Neural progenitor cell (in vitro differentiated cells): ENCODE data around the gene SLAIN2. TPM values are rescaled to one million over a fixed set of nuclear protein-coding genes. Genes with fewer than 3 reads are reported as not detected.

Experiments used
- DNase-seq: peaks from one replicate; pipeline ENCODE4 v3.0.0-alpha.2; 2016; ENCODE audit warnings: low spot score
- H2AFZ ChIP-seq: fragments of 200-600 bp; sonication (generic); replicated peaks from 2 replicates; pipeline ENCODE4 v1.6.1; 2016; ENCODE audit warnings: antibody characterized with exemption
- H3F3A ChIP-seq: fragments of 200-600 bp; sonication (generic); 2 replicates; pipeline ENCODE4 v1.6.1; 2016; ENCODE audit warnings: antibody characterized with exemption, low read depth
- H3K27ac ChIP-seq: fragments of 200-600 bp; sonication (generic); 2 replicates; pipeline ENCODE4 v1.5.1; 2016; ENCODE audit warnings: mild to moderate bottlenecking
- H3K27me3 ChIP-seq: fragments of 200-600 bp; sonication (generic); 2 replicates; pipeline ENCODE4 v1.6.1; 2016; ENCODE audit warnings: mild to moderate bottlenecking, moderate library complexity
- H3K36me3 ChIP-seq: fragments of 200-600 bp; sonication (generic); 2 replicates; pipeline ENCODE4 v1.5.1; 2016
- H3K4me1 ChIP-seq: fragments of 200-600 bp; sonication (generic); 2 replicates; pipeline ENCODE4 v1.6.1; 2016; ENCODE audit warnings: mixed run types
- H3K4me2 ChIP-seq: fragments of 200-600 bp; sonication (generic); 2 replicates; pipeline ENCODE4 v1.6.1; 2016
- H3K4me3 ChIP-seq: fragments of 200-600 bp; sonication (generic); 2 replicates; pipeline ENCODE4 v1.5.1; 2016
- H3K79me2 ChIP-seq: fragments of 200-600 bp; sonication (generic); 2 replicates; pipeline ENCODE4 v1.6.1; 2016; ENCODE audit warnings: low read depth
- H3K9ac ChIP-seq: fragments of 200-600 bp; sonication (generic); 2 replicates; pipeline ENCODE4 v1.6.1; 2016
- H3K9me3 ChIP-seq: fragments of 200-600 bp; sonication (generic); 2 replicates; pipeline ENCODE4 v1.5.1; 2016; ENCODE audit warnings: low read depth
- H4K20me1 ChIP-seq: fragments of 200-600 bp; sonication (generic); 2 replicates; pipeline ENCODE4 v1.6.1; 2016; ENCODE audit warnings: low read depth
- H3K27ac Mint-ChIP-seq: 3 replicates; pipeline ENCODE4 v1.8.0; 2021; ENCODE audit warnings: mixed read lengths
- H3K27me3 Mint-ChIP-seq: 2 replicates; pipeline ENCODE4 v1.8.0; 2022; ENCODE audit warnings: low read depth, mild to moderate bottlenecking, inconsistent platforms, moderate library complexity, mixed read lengths; ENCODE audit not compliant: insufficient read depth
- H3K36me3 Mint-ChIP-seq: 3 replicates; pipeline ENCODE4 v1.8.0; 2021; ENCODE audit warnings: mixed read lengths
- H3K4me1 Mint-ChIP-seq: 3 replicates; pipeline ENCODE4 v1.8.0; 2021; ENCODE audit warnings: mixed read lengths
- H3K4me3 Mint-ChIP-seq: 3 replicates; pipeline ENCODE4 v1.8.0; 2021; ENCODE audit warnings: mild to moderate bottlenecking, moderate library complexity, mixed read lengths
- H3K9me3 Mint-ChIP-seq: 3 replicates; pipeline ENCODE4 v1.8.0; 2020; ENCODE audit warnings: mixed read lengths
- EZH2 ChIP-seq: fragments of 200-600 bp; sonication (generic); IDR thresholded peaks from 2 replicates; pipeline ENCODE4 v1.6.1; 2017; ENCODE audit warnings: antibody characterized with exemption, mild to moderate bottlenecking, moderate library complexity
- EZH2phosphoT487 ChIP-seq: fragments of 200-600 bp; sonication (generic); IDR thresholded peaks from 2 replicates; pipeline ENCODE4 v1.6.1; 2017; ENCODE audit warnings: antibody characterized with exemption
- total RNA-seq: library from RNA; depleted of rRNA; stranded (reverse); fragments of >200 nt; gene quantifications from 2 replicates; pipeline ENCODE4 v1.2.3, GENCODE V29; 2015; ENCODE audit warnings: low replicate concordance
- TF ChIP-seq, protein P1 (sequence below): fragments of 200-600 bp; sonication (generic); IDR thresholded peaks from 2 replicates; pipeline ENCODE4 v1.5.1; 2017; ENCODE audit warnings: antibody characterized with exemption, mild to moderate bottlenecking

The SLAIN2 gene
- total RNA-seq, 1 donor from 2014 or later = 25.4 TPM

DNA sequence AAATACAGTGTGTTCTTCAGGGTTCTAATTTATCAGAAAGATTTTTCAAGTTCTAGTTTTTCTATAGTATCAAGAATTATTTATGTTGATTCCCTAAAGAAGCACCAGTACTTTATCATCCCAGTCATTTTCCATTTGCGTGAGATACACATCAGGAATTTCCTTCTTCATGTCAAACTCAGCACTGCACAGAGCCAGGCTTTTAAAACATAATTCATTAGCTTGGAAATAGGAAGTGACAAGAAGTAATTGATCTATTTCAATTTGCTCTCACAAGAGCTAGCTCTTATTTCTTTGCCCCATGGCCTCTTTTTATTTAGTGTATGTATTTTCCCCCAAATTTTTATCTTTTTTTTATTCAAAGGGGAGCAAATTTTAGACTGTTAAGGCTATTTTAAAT, 128.8 kb downstream of the SLAIN2 start:
- H3K4me3 Mint-ChIP-seq = peak overlapping the region; percentile 19
- Histone ChIP-seq H3K4me1 (no peaks in the 10 kb centered on the region), H2AFZ (no peak overlapping the region), H3K27ac (no peak overlapping the region), H3K9ac (no peak overlapping the region), H4K20me1 (no peaks in the 10 kb centered on the region), H3K36me3 (no peaks in the 10 kb centered on the region), H3K79me2 (no peaks in the 10 kb centered on the region), H3K4me3 (no peak overlapping the region), H3K4me2 (no peak overlapping the region), H3F3A (no peaks in the 10 kb centered on the region), H3K9me3 (no peaks in the 10 kb centered on the region), H3K27me3 (no peaks in the 10 kb centered on the region)
- TF ChIP-seq EZH2phosphoT487 (no peak), EZH2 (no peak)
- TF ChIP-seq, protein P1, sequence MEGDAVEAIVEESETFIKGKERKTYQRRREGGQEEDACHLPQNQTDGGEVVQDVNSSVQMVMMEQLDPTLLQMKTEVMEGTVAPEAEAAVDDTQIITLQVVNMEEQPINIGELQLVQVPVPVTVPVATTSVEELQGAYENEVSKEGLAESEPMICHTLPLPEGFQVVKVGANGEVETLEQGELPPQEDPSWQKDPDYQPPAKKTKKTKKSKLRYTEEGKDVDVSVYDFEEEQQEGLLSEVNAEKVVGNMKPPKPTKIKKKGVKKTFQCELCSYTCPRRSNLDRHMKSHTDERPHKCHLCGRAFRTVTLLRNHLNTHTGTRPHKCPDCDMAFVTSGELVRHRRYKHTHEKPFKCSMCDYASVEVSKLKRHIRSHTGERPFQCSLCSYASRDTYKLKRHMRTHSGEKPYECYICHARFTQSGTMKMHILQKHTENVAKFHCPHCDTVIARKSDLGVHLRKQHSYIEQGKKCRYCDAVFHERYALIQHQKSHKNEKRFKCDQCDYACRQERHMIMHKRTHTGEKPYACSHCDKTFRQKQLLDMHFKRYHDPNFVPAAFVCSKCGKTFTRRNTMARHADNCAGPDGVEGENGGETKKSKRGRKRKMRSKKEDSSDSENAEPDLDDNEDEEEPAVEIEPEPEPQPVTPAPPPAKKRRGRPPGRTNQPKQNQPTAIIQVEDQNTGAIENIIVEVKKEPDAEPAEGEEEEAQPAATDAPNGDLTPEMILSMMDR = no peak
- DNase-seq = no peak
- peak overlapping the region; percentile 74 for H3K27ac Mint-ChIP-seq
- H3K27me3 Mint-ChIP-seq = peaks cover under 1% of the 10 kb centered on the region
- H3K36me3 Mint-ChIP-seq = no peaks in the 10 kb centered on the region
- H3K9me3 Mint-ChIP-seq = peaks cover 2% of the 10 kb centered on the region
- peaks cover 20% of the 10 kb centered on the region for H3K4me1 Mint-ChIP-seq

DNA sequence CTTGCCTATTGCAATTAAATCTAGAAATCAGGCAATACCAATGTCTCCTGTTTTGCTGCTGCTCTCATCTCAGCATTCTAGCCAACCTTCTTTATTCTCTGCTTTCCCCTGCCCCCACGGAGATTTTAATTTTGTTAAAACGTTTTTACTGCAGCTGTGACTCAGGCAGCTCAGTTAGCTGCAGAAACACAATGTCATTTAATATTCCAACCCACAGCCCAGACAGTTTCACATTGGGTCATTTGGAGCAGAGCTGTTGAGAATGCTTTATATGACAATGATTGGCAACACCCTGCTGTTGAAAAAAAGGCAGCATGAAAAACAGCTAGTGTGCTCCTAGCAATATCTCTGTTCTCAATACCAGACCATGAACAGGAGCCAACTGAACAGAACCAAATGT, 129.2 kb downstream of the SLAIN2 start:
- Mint-ChIP-seq H3K4me1 (peaks cover 20% of the 10 kb centered on the region), H3K4me3 (peak overlapping the region; percentile 19), H3K9me3 (peaks cover 2% of the 10 kb centered on the region), H3K36me3 (no peaks in the 10 kb centered on the region), H3K27ac (peak overlapping the region; percentile 74), H3K27me3 (no peaks in the 10 kb centered on the region)
- Histone ChIP-seq H3K9me3 (no peaks in the 10 kb centered on the region), H3K4me2 (no peak overlapping the region), H3K36me3 (no peaks in the 10 kb centered on the region), H3K27me3 (no peaks in the 10 kb centered on the region), H3F3A (no peaks in the 10 kb centered on the region), H3K4me3 (no peak overlapping the region), H3K9ac (no peak overlapping the region), H3K79me2 (no peaks in the 10 kb centered on the region), H2AFZ (peak overlapping the region; percentile 8), H3K27ac (no peak overlapping the region), H4K20me1 (no peaks in the 10 kb centered on the region), H3K4me1 (no peaks in the 10 kb centered on the region)
- DNase-seq = no peak
- no peak for TF ChIP-seq EZH2
- no peak for TF ChIP-seq EZH2phosphoT487
- TF ChIP-seq, protein P1 = no peak

DNA sequence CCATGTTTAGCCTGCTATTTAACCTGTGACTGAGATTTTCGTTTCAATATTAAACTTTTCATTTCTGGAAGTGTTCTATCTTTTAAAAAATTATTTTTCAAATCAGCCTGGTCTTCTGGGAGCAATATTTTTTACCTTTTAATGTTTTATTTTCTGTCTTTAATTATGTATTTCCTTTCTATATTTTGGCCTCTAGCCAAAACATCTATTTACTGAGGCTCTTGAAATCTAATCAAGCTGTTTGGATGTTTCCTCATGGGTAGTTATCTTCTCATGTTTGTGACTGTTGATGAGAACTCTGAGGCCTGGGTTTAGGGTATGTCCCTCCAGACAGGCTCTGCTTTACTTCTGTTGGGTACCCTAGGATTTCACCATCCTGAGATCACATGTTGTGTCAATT, 131.5 kb downstream of the SLAIN2 start:
- no peaks in the 10 kb centered on the region for H3K36me3 Mint-ChIP-seq
- H3K4me3 Mint-ChIP-seq = no peak overlapping the region
- H3K27me3 Mint-ChIP-seq = peaks cover 2% of the 10 kb centered on the region
- Histone ChIP-seq H2AFZ (no peak overlapping the region), H3K4me2 (no peak overlapping the region), H3F3A (no peaks in the 10 kb centered on the region), H4K20me1 (no peaks in the 10 kb centered on the region), H3K4me1 (no peaks in the 10 kb centered on the region), H3K9ac (no peak overlapping the region), H3K4me3 (no peak overlapping the region), H3K27me3 (no peaks in the 10 kb centered on the region), H3K79me2 (no peaks in the 10 kb centered on the region), H3K9me3 (no peaks in the 10 kb centered on the region), H3K27ac (no peak overlapping the region), H3K36me3 (no peaks in the 10 kb centered on the region)
- DNase-seq = no peak
- H3K9me3 Mint-ChIP-seq = peaks cover 2% of the 10 kb centered on the region
- H3K4me1 Mint-ChIP-seq = peaks cover 20% of the 10 kb centered on the region
- no peak for TF ChIP-seq EZH2
- TF ChIP-seq EZH2phosphoT487 = no peak
- TF ChIP-seq, protein P1 = no peak
- H3K27ac Mint-ChIP-seq = no peak overlapping the region
